DMS 273 treated with DMSO at 0.1 percent for 48 hours (cell line): ENCODE data around the gene SH3GLB2.
"Not testable (repeated sequence)": the region's sequence is repeated elsewhere in the genome, so short reads cannot be mapped to it uniquely, and the experiment has no call there.

ENCODE experiments used
- DNase-seq: peaks from one replicate; lab custom pipeline; 2025; lab: John Stamatoyannopoulos, UW

The SH3GLB2 gene

GRCh38 chr9:129014608-129015007, 13.5 kb downstream of the SH3GLB2 start:
- no peak for DNase-seq

GRCh38 chr9:129014124-129014523, 14.0 kb downstream of the SH3GLB2 start:
- DNase-seq, result no peak

GRCh38 chr9:129013674-129014073, 14.5 kb downstream of the SH3GLB2 start:
- DNase-seq, result no peak

GRCh38 chr9:129012893-129013448, 15.2 kb downstream of the SH3GLB2 start:
- DNase-seq, result no peak

- no peak for DNase-seq
These were observed 15.8 kb downstream of the SH3GLB2 start for GRCh38 chr9:129012343-129012742.

GRCh38 chr9:129011761-129012181, 16.4 kb downstream of the SH3GLB2 start:
- DNase-seq, result no peak

- DNase-seq, result no peak
These were observed 17.0 kb downstream of the SH3GLB2 start for GRCh38 chr9:129011170-129011569.

- no peak for DNase-seq
These were observed 17.7 kb downstream of the SH3GLB2 start for GRCh38 chr9:129010267-129010975.

- no peak for DNase-seq
These were observed 18.5 kb downstream of the SH3GLB2 start for GRCh38 chr9:129009584-129010141.

- DNase-seq, result no peak
These were observed 19.0 kb downstream of the SH3GLB2 start for GRCh38 chr9:129008986-129009583.

- no peak for DNase-seq
These were observed 19.6 kb downstream of the SH3GLB2 start for GRCh38 chr9:129008469-129008965.

GRCh38 chr9:129007766-129008468, 20.2 kb downstream of the SH3GLB2 start:
- no peak for DNase-seq

- no peak for DNase-seq
These were observed 20.9 kb downstream of the SH3GLB2 start for GRCh38 chr9:129007035-129007765.

- DNase-seq, result peak; percentile 51
These were observed 21.6 kb downstream of the SH3GLB2 start for GRCh38 chr9:129006328-129007034.

GRCh38 chr9:129005336-129005997, 22.7 kb downstream of the SH3GLB2 start:
- DNase-seq, result no peak

GRCh38 chr9:129004173-129004572, 24.0 kb downstream of the SH3GLB2 start:
- DNase-seq, result not testable (repeated sequence)

GRCh38 chr9:129002992-129003391, 25.1 kb downstream of the SH3GLB2 start:
- DNase-seq, result no peak

GRCh38 chr9:129001504-129002325, 26.4 kb downstream of the SH3GLB2 start:
- no peak for DNase-seq

- DNase-seq, result no peak
These were observed 28.4 kb downstream of the SH3GLB2 start for GRCh38 chr9:128999581-129000206.
